ENCODE data around the gene N4BP3.

The N4BP3 gene

GRCh38 chr5:178115136-178115813 is 1.9 kb downstream of the N4BP3 start:
- Histone ChIP-seq H3K9me3 (ENCODE audit: insufficient read depth, low read depth, low read length) (no peaks in the 10 kb centered on the region; the same call in 1 of the 2 replicates), H3K4me1 (ENCODE audit: insufficient read depth, low read length) (peaks cover 30% of the 10 kb centered on the region), H3K9ac (ENCODE audit: low read depth, low read length) (peak overlapping the region; percentile 85; the same call in 1 of the 2 replicates), H3K4me3 (ENCODE audit: low read length) (peak overlapping the region; percentile 76), H3K36me3 (ENCODE audit: insufficient read depth, low read depth, low read length) (peaks cover 7% of the 10 kb centered on the region), H3K27ac (ENCODE audit: low read length) (peak overlapping the region; percentile 89), H3K27me3 (ENCODE audit: insufficient read depth, low read length) (peaks cover 5% of the 10 kb centered on the region; the same call in 1 of the 2 replicates)

GRCh38 chr5:178115814-178116142 is 2.4 kb downstream of the N4BP3 start:
- peak overlapping the region; percentile 89 for H3K27ac ChIP-seq (ENCODE audit: low read length)
- peaks cover 12% of the 10 kb centered on the region for H3K36me3 ChIP-seq (ENCODE audit: insufficient read depth, low read depth, low read length)
- no peaks in the 10 kb centered on the region; the same call in 1 of the 2 replicates for H3K9me3 ChIP-seq (ENCODE audit: insufficient read depth, low read depth, low read length)
- peaks cover 30% of the 10 kb centered on the region for H3K4me1 ChIP-seq (ENCODE audit: insufficient read depth, low read length)
- H3K4me3 ChIP-seq (ENCODE audit: low read length), result peak overlapping the region; percentile 76
- H3K27me3 ChIP-seq (ENCODE audit: insufficient read depth, low read length), result peaks cover 5% of the 10 kb centered on the region; the same call in 1 of the 2 replicates
- H3K9ac ChIP-seq (ENCODE audit: low read depth, low read length), result peak overlapping the region; percentile 85; the same call in 1 of the 2 replicates

- H3K27ac ChIP-seq (ENCODE audit: low read length), result peak overlapping the region; percentile 89
- H3K4me1 ChIP-seq (ENCODE audit: insufficient read depth, low read length), result peaks cover 30% of the 10 kb centered on the region
- H3K9ac ChIP-seq (ENCODE audit: low read depth, low read length), result peak overlapping the region; percentile 85
- H3K27me3 ChIP-seq (ENCODE audit: insufficient read depth, low read length), result peaks cover 5% of the 10 kb centered on the region; the same call in 1 of the 2 replicates
- peak overlapping the region; percentile 76 for H3K4me3 ChIP-seq (ENCODE audit: low read length)
- no peaks in the 10 kb centered on the region; the same call in 1 of the 2 replicates for H3K9me3 ChIP-seq (ENCODE audit: insufficient read depth, low read depth, low read length)
- H3K36me3 ChIP-seq (ENCODE audit: insufficient read depth, low read depth, low read length), result peaks cover 16% of the 10 kb centered on the region
Observed at GRCh38 chr5:178116143-178116885, 3.0 kb downstream of the N4BP3 start.

GRCh38 chr5:178117923-178118701 is 4.8 kb downstream of the N4BP3 start:
- no peaks in the 10 kb centered on the region for H3K9me3 ChIP-seq (ENCODE audit: insufficient read depth, low read depth, low read length)
- peaks cover 34% of the 10 kb centered on the region for H3K36me3 ChIP-seq (ENCODE audit: insufficient read depth, low read depth, low read length)
- H3K27me3 ChIP-seq (ENCODE audit: insufficient read depth, low read length), result no peaks in the 10 kb centered on the region
- no peak overlapping the region; the same call in 1 of the 2 replicates for H3K9ac ChIP-seq (ENCODE audit: low read depth, low read length)
- peak overlapping the region; percentile 89 for H3K27ac ChIP-seq (ENCODE audit: low read length)
- H3K4me3 ChIP-seq (ENCODE audit: low read length), result no peak overlapping the region
- peaks cover 32% of the 10 kb centered on the region for H3K4me1 ChIP-seq (ENCODE audit: insufficient read depth, low read length)

GRCh38 chr5:178119915-178120606 is 6.7 kb downstream of the N4BP3 start:
- no peak overlapping the region for H3K9ac ChIP-seq (ENCODE audit: low read depth, low read length)
- H3K36me3 ChIP-seq (ENCODE audit: insufficient read depth, low read depth, low read length), result peaks cover 40% of the 10 kb centered on the region

GRCh38 chr5:178120607-178121357 is 7.5 kb downstream of the N4BP3 start:
- H3K36me3 ChIP-seq (ENCODE audit: insufficient read depth, low read depth, low read length), result peaks cover 40% of the 10 kb centered on the region
- no peak overlapping the region for H3K27ac ChIP-seq (ENCODE audit: low read length)
- H3K9me3 ChIP-seq (ENCODE audit: insufficient read depth, low read depth, low read length), result no peaks in the 10 kb centered on the region
- no peak overlapping the region for H3K4me3 ChIP-seq (ENCODE audit: low read length)
- peaks cover 39% of the 10 kb centered on the region for H3K4me1 ChIP-seq (ENCODE audit: insufficient read depth, low read length)
- H3K9ac ChIP-seq (ENCODE audit: low read depth, low read length), result no peak overlapping the region
- no peaks in the 10 kb centered on the region for H3K27me3 ChIP-seq (ENCODE audit: insufficient read depth, low read length)

More at GRCh38 chr5:178119915-178120606, 6.7 kb downstream of the N4BP3 start:
- Histone ChIP-seq H3K4me3 (ENCODE audit: low read length) (no peak overlapping the region), H3K27ac (ENCODE audit: low read length) (no peak overlapping the region), H3K27me3 (ENCODE audit: insufficient read depth, low read length) (no peaks in the 10 kb centered on the region), H3K9me3 (ENCODE audit: insufficient read depth, low read depth, low read length) (no peaks in the 10 kb centered on the region), H3K4me1 (ENCODE audit: insufficient read depth, low read length) (peaks cover 37% of the 10 kb centered on the region)

- peaks cover 34% of the 10 kb centered on the region for H3K4me1 ChIP-seq (ENCODE audit: insufficient read depth, low read length)
- H3K27ac ChIP-seq (ENCODE audit: low read length), result no peak overlapping the region
- peaks cover 40% of the 10 kb centered on the region for H3K36me3 ChIP-seq (ENCODE audit: insufficient read depth, low read depth, low read length)
- no peaks in the 10 kb centered on the region for H3K9me3 ChIP-seq (ENCODE audit: insufficient read depth, low read depth, low read length)
- no peaks in the 10 kb centered on the region for H3K27me3 ChIP-seq (ENCODE audit: insufficient read depth, low read length)
- H3K4me3 ChIP-seq (ENCODE audit: low read length), result no peak overlapping the region
- H3K9ac ChIP-seq (ENCODE audit: low read depth, low read length), result no peak overlapping the region
Observed at GRCh38 chr5:178121391-178122276, 8.3 kb downstream of the N4BP3 start.

GRCh38 chr5:178122346-178122745 is 9.0 kb downstream of the N4BP3 start:
- Histone ChIP-seq H3K4me3 (ENCODE audit: low read length) (no peak overlapping the region), H3K27ac (ENCODE audit: low read length) (no peak overlapping the region), H3K4me1 (ENCODE audit: insufficient read depth, low read length) (peaks cover 33% of the 10 kb centered on the region), H3K36me3 (ENCODE audit: insufficient read depth, low read depth, low read length) (peaks cover 40% of the 10 kb centered on the region), H3K27me3 (ENCODE audit: insufficient read depth, low read length) (no peaks in the 10 kb centered on the region), H3K9ac (ENCODE audit: low read depth, low read length) (no peak overlapping the region), H3K9me3 (ENCODE audit: insufficient read depth, low read depth, low read length) (no peaks in the 10 kb centered on the region)

- Histone ChIP-seq H3K36me3 (ENCODE audit: insufficient read depth, low read depth, low read length) (peaks cover 44% of the 10 kb centered on the region), H3K9me3 (ENCODE audit: insufficient read depth, low read depth, low read length) (no peaks in the 10 kb centered on the region), H3K9ac (ENCODE audit: low read depth, low read length) (no peak overlapping the region), H3K27me3 (ENCODE audit: insufficient read depth, low read length) (no peaks in the 10 kb centered on the region), H3K27ac (ENCODE audit: low read length) (peak overlapping the region; percentile 19), H3K4me1 (ENCODE audit: insufficient read depth, low read length) (peaks cover 27% of the 10 kb centered on the region), H3K4me3 (ENCODE audit: low read length) (no peak overlapping the region)
Observed at GRCh38 chr5:178123094-178123965, 10.0 kb downstream of the N4BP3 start.

Data from iPS-20b (cell line).